Measurements from ENCODE around the gene SIK3. TPM values are rescaled to one million over a fixed set of nuclear protein-coding genes. Genes with fewer than 3 reads are reported as not detected.

Gene SIK3
- total RNA-seq, 1 donor from 2014 or later = 68.9 TPM

DNA sequence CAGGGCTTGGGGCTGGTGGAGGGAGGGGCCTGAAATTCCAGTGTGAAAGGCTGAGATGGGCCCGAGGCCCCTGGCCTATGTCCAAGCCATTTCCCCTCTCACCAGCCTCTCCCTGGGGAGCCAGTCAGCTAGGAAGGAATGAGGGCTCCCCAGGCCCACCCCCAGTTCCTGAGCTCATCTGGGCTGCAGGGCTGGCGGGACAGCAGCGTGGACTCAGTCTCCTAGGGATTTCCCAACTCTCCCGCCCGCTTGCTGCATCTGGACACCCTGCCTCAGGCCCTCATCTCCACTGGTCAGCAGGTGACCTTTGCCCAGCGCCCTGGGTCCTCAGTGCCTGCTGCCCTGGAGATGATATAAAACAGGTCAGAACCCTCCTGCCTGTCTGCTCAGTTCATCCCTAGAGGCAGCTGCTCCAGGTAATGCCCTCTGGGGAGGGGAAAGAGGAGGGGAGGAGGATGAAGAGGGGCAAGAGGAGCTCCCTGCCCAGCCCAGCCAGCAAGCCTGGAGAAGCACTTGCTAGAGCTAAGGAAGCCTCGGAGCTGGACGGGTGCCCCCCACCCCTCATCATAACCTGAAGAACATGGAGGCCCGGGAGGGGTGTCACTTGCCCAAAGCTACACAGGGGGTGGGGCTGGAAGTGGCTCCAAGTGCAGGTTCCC lies 268.6 kb downstream of the SIK3 start, which contains the start of gene APOC3:
APOC3 (plus strand) TSS at position 383 of the 659 bp plus-strand sequence. CDS start 676 bp downstream, outside the sequence.
- ATAC-seq (no peak), DNase-seq (ENCODE audit: low spot score) (peak; percentile 47)
- intact Hi-C loops (cut with DNase I) = loop anchor here (5.0 kb wide), 1 partner anchor 37 kb away; the partner anchor contains the start of gene APOA5

DNA sequence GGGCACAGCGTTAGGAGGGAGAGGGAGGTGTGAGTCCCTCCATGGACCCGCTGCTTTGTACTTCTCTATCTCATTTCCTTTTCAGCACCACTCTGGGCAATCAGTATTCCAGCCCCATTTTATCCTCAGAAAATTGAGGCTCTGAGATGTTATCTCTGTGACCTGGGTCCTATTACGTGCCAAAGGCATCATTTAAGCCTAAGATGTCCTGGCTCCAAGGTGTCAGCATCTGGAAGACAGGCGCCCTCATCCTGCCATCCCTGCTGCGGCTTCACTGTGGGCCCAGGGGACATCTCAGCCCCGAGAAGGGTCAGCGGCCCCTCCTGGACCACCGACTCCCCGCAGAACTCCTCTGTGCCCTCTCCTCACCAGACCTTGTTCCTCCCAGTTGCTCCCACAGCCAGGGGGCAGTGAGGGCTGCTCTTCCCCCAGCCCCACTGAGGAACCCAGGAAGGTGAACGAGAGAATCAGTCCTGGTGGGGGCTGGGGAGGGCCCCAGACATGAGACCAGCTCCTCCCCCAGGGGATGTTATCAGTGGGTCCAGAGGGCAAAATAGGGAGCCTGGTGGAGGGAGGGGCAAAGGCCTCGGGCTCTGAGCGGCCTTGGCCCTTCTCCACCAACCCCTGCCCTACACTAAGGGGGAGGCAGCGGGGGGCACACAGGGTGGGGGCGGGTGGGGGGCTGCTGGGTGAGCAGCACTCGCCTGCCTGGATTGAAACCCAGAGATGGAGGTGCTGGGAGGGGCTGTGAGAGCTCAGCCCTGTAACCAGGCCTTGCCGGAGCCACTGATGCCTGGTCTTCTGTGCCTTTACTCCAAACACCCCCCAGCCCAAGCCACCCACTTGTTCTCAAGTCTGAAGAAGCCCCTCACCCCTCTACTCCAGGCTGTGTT lies 269.4 kb downstream of the SIK3 start:
- no peak for ATAC-seq
- intact Hi-C loops (cut with DNase I) = no loop called here
- DNase-seq (ENCODE audit: low spot score) = no peak

DNA sequence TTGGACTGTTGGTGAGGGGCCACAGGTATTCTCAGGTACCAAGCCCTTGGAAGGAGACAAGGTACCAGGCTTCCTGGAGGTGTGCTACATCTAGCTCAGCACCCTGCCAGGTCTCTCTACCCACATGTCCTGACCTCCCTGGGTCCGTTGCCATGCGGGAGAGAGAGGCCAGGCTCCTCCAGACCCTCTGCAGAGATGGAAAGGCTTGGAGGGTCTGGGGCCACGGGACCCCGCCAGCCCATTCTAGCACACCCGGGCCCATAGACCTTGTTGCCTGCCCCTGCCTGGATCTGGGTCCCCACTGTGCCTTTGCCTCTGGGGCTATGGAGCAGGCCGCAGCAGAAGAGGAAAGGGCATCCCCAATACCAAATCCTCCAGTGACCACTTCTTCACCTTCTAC lies 270.8 kb downstream of the SIK3 start:
- intact Hi-C loops (cut with DNase I) = no loop called here
- no peak for DNase-seq (ENCODE audit: low spot score)

DNA sequence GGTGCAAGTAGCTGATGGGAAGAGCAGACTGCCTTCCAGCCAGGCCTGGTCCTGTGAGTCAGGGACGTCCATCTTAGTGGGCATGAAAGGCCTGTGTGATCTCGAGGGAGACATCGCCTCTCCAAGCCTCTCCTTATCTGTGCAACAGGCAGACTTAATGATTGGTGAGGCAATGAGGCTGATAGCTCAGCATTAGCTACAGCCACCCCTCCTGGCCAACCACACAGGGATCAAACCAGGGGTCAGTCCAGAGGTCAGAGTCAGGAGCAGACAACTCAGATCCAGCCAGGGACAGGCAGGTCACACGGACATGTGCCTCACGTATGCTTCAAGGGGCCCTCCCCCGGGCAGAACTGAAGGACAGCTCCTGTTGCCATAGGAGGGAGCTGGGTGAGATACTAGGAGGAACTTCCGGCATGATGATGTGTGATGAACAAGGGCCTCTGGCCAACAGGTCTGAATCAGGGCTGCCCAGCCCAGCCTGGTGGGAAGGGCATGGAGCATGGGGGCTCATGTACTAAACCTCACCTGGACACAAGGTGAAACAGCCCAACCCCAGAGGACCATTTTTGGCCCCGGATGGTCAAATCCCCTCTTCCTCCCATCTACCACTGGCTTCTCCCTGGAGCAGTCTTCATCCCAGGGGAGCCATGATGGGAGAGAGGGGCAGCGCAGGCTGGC lies 271.3 kb downstream of the SIK3 start:
- DNase-seq (ENCODE audit: low spot score) = peak; percentile 40
- no peak for ATAC-seq
- intact Hi-C loops (cut with DNase I) = no loop called here

More for the DNA sequence above, 270.8 kb downstream of the SIK3 start:
- ATAC-seq = no peak

DNA sequence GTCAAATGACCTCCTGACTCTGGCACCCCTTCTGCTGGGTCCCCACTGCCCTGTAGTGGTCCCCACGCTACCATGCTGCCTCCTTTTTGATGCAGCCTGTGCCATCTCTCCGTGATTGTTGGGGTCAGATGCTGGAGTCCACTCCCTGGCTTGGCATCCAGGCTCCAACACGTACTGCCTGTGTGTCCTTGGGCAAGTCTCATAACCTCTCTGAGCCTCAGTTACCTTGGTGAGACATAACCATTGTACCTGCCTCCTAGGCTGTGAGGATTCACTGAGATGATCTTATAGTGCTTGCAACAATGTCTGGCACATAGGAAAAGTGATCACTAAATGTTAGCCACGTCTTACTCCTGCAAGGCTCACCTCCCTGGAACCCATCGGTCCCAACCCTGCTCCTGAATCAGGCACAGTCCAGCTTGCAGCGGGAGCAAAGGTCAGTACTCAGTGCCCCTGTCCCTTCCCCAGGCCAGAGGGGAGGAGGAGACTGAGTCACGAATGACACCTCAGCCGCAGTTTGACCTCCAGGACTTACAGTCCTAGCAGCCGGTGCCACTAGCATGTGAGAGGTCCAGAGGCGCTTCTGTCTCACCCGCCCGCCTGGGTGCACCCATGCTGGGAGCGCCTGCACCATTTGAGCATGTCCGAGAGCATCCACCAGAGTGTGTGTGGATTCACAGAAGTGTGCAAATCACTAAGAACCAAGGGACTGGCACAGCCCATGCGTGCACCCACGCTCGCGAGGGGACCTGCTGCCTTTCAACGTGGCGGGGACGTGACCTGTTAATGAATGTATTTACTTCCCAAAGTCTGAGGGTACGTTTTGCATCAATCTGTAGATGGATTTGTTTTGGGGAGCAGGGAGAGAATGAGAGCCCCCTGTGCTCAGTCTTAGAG lies 272.1 kb downstream of the SIK3 start:
- peak; percentile 27 for DNase-seq (ENCODE audit: low spot score)
- no peak for ATAC-seq
- intact Hi-C loops (cut with DNase I) = no loop called here

DNA sequence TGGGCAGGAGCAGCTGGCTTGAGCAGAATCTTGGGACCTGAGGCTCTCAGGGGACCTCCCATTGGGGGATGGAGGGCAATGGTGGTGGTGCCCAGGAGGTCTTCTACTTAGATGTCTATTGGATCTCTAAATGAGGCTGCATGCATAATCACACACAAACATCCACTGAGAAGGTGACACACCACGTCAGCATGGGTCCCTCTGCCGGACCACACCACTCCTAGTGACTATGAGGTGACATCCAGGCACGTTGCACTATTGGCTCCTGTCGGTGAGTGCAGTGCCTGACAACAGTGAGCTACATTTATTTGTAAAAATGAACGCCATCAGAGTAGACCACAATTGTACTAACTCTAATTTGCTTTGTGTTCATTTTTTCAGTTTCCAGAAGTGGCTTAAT lies 272.8 kb downstream of the SIK3 start:
- intact Hi-C loops (cut with DNase I) = no loop called here
- ATAC-seq = no peak
- DNase-seq (ENCODE audit: low spot score) = no peak

DNA sequence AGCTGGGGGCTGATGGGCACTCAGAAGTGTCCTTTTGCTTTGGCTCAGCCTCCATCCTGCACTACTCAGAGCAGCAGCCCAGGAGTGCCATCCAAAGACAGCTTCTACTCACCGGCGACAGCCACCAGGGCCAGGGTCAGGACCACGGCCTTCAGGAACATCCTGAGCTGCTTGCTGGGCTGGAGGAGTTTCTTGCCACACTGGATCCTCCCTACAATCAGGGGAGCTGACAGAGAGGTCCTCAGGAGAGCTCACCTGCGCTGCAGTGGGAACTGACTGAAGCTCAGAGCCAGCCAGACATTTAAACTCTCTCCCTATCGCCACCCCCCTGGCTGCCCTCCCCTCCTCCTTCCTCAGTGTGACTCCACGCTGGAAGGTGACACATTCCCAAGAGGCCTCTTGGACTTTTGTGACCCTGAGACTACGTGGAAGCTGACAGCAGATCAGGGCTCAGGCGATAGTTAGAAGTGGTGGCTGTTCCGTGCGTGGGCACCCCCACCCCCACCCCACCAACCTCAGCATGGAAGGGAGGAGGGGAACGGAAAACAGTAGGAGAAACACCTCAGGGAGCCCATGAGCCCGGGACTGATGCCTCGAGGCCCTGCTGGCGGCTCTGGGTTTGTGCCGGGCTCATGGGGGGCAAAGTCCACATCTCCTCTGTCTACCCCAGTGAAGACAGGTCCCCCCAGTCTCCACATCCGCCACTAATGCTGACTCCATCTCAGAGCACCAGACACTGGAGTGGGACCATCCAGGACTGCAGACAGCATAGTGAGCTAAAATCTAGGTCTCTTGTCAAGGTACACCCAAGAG lies 275.0 kb downstream of the SIK3 start, which contains the start of gene APOA4:
APOA4 (minus strand) TSS at position 274 of the 813 bp plus-strand sequence; CDS start at position 161, 113 bp downstream.
- no peak for ATAC-seq
- DNase-seq (ENCODE audit: low spot score) = no peak
- intact Hi-C loops (cut with DNase I) = no loop called here

DNA sequence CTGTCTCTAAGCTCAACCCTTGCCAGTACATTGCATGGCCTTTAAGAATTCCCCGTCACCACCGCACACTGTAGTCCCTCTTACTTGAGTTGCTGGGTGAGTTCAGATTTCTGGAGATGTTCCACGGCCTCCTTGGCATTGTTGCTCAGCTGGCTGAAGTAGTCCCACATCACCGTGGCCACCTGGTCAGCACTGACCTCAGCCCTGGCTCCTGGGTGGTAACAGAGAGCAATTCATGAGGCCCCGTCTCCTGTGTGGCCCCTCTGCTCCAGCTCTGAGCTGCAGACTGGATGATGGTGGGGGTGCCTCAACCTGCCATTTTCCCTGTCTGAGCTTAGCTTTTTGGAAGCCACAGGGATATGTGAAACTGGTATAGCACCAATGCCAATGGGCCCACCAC lies 275.7 kb downstream of the SIK3 start:
- DNase-seq (ENCODE audit: low spot score) (no peak), ATAC-seq (no peak)
- intact Hi-C loops (cut with DNase I) = no loop called here

DNA sequence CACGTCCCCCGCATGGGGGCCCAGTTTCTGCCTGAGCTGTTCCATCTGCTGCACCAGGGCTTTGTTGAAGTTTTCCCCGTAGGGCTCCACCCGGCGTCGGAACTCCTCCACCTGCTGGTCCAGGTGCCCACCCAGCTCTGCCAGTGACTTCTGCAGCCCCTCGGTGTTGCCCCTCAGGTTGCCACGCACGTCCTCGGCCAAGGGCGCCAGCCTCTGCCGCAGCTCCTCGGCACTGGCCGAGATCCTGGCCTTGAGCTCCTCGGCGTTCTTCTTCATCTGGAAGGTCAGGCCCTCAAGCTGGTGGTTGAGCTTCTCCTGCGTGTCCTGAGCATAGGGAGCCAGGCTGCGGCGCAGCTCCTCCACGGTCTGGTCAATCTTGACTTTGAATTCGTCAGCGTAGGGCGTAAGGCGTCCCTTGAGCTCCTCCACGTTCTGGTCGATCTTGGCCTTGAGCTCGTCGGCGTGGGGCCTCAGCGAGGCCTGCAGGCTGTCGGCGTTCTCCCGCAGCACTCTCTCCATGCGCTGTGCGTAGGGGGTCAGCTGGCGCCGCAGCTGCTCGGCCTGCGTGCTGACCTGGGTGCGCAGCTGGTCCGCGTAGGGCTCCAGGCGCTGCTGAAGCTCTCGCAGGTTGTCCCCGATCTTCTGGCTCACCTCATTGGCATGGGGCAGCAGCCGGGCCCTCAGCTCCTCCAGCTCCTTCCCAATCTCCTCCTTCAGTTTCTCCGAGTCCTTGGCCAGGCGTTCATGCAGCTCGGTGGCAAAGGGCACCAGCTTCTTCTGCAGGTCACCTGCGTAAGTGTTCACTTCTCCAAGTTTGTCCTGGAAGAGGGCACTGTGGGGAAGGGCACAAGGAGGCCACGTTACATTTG lies 276.9 kb downstream of the SIK3 start:
- DNase-seq (ENCODE audit: low spot score) (no peak), ATAC-seq (no peak)
- intact Hi-C loops (cut with DNase I) = no loop called here

DNA sequence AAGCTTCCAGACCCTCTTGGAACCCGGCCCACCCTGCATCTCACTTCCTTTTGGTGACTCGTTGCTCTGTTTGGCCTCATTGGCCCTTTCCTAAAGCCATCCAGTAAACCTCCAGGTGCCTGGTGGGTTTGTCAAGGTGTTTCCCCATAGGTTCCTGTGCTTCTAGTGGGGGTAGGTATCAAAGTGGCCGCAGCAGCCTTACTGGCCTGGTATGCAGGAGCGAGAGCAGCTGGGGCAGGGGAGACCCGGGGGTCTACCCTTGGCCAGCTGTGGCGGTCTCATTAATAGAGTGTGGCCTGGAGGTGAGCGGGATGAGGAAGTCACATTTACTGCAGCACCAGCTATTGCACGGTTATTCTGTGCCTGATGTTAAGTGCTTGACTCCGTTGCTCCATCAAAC lies 279.2 kb downstream of the SIK3 start:
- DNase-seq (ENCODE audit: low spot score) = no peak
- no peak for ATAC-seq
- intact Hi-C loops (cut with DNase I) = no loop called here

DNA sequence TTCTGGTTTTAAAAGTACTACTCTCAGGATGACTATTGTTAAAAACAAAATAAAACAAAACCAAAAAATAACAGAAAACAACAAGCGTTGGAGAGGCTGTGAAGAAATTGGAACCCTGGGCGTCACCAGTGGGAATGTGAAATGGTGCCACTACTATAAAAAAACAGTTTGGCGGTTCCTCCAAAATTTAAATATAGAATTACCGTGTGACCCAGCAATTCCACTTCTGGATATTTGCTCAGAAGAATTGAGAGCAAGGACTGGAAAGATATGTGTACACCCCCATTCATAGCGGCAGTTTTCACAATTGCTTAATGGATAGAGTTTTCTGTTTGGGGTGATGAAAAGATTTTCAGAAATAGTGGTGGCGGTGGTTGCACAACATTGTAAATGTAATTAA lies 283.7 kb downstream of the SIK3 start:
- intact Hi-C loops (cut with DNase I) = no loop called here
- DNase-seq (ENCODE audit: low spot score) (no peak), ATAC-seq (no peak)

DNA sequence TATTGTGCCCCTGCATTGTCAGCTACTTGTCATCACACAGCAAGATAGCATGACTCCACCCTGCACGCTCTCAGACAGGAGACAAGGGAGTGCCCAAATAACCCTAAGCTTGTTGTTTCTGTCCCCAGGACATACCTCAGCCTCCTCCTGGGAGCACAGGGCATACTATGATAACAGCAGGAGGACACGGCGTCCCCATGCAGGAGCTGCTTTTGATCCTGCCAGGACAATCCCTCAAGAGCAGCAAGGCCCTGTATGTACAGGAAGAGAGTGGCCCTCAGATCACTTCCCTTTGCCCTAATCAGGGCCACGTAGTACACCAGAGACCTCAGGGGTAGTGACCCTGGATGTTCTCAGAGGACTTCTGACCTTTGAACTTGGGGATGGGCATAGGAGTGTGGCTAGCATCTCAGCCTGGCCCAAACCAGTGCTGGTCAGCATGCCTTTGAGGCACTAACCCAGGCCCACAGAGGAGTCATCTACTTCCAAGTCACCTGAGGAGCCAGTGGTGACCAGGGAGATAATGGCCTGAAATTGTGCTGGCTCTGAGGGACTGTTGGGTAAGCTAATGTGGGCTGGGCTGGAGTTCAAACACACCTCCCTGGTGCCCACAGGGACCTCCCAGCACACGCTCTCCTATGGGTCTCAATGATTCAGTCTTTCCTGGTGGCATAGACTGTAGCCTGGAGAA lies 284.3 kb downstream of the SIK3 start:
- intact Hi-C loops (cut with DNase I) = no loop called here
- DNase-seq (ENCODE audit: low spot score) = no peak
- no peak for ATAC-seq

DNA sequence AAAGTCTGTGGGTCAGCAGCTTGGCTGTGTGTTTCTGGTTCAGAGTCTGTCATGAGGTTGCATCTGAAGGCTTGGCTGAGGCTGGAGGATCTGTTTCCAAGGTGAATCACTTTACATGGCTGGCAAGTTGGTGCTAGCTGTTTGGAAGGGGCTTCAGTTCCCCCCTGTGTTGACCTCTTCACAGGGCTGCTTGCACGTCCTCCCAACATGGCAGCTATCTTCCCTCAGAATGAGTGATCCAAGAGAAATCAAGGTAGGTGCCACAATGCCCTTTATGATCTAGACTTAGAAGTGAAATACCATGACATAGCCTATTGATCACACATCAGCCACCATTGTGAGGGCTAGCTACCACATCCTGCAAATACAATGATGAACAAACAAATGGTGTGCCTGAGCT lies 285.1 kb downstream of the SIK3 start:
- no peak for DNase-seq (ENCODE audit: low spot score)
- ATAC-seq = no peak
- intact Hi-C loops (cut with DNase I) = no loop called here

DNA sequence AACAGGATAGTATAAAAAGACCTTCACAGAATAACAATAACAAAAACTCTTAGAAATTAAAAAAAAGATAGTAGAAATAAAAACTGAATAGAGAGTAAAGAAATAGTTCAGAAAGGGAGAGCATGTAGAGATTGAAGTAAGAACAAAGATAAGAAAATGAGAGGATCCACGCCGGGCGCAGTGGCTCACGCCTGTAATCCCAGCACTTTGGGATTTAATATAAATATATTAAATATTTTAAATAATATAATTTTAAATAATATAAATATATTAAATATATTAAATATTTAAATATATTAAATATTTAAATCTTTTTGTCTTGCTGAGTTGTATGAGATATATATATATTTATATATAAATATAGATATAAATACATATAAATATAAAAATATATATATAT lies 286.1 kb downstream of the SIK3 start:
- ATAC-seq = no peak
- DNase-seq (ENCODE audit: low spot score) = no peak
- intact Hi-C loops (cut with DNase I) = no loop called here

DNA sequence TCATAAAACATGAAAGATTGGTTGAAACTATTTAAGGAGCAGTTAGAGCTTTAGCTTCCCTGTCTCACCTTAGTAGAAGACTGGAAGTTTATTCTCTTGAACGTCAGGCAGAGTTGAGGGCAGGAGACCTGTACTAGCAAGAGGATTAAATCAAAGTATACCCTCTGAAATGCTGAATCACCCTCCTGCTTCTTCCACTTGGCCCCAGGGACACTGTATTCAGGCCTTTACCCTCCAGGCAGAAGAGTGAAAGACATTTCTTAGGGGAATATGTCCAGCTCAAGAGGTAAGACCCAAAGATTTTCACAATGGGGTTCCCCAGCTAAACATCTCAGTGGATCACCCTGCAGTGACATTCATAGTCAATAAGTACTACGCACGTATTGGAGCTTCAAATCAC lies 287.0 kb downstream of the SIK3 start:
- intact Hi-C loops (cut with DNase I) = no loop called here
- no peak for ATAC-seq
- DNase-seq (ENCODE audit: low spot score) = no peak
